Cerebellar nuclear complex (tissue), 1 donor: ENCODE measurements around the gene LAYN.

ENCODE experiments used
- DNase-seq, 2 experiments: peaks; one replicate each; lab custom pipeline; 2025; lab: John Stamatoyannopoulos, UW

LAYN gene

GRCh38 chr11:111562692-111563389, 22.3 kb downstream of the LAYN start:
- no peak for DNase-seq

GRCh38 chr11:111565114-111565720, 24.7 kb downstream of the LAYN start:
- DNase-seq = peak in 1 of 2 experiments; percentile 3

GRCh38 chr11:111566324-111566723, 25.8 kb downstream of the LAYN start:
- no peak for DNase-seq

- no peak for DNase-seq
Observed at GRCh38 chr11:111569476-111569875, 29.0 kb downstream of the LAYN start.

GRCh38 chr11:111570796-111571195, 30.3 kb downstream of the LAYN start:
- no peak for DNase-seq

- no peak for DNase-seq
Observed at GRCh38 chr11:111571829-111572501, 31.4 kb downstream of the LAYN start.

- no peak for DNase-seq
Observed at GRCh38 chr11:111572581-111572980, 32.1 kb downstream of the LAYN start.

GRCh38 chr11:111573821-111574249, 33.3 kb downstream of the LAYN start:
- DNase-seq = no peak

- no peak for DNase-seq
Observed at GRCh38 chr11:111574373-111575225, 34.1 kb downstream of the LAYN start.

- DNase-seq = no peak
Observed at GRCh38 chr11:111575740-111576139, 35.2 kb downstream of the LAYN start.

- DNase-seq = no peak
Observed at GRCh38 chr11:111577821-111578220, 37.3 kb downstream of the LAYN start.

- DNase-seq = no peak
Observed at GRCh38 chr11:111581341-111581740, 40.8 kb downstream of the LAYN start.

- no peak for DNase-seq
Observed at GRCh38 chr11:111582163-111582562, 41.6 kb downstream of the LAYN start.

GRCh38 chr11:111582881-111583280, 42.4 kb downstream of the LAYN start:
- DNase-seq = no peak

GRCh38 chr11:111585371-111585770, 44.9 kb downstream of the LAYN start:
- DNase-seq = no peak

- no peak for DNase-seq
Observed at GRCh38 chr11:111586388-111586831, 45.9 kb downstream of the LAYN start.

- no peak for DNase-seq
Observed at GRCh38 chr11:111589114-111589513, 48.6 kb downstream of the LAYN start.

- no peak for DNase-seq
Observed at GRCh38 chr11:111589886-111590499, 49.5 kb downstream of the LAYN start.

GRCh38 chr11:111591187-111591960, 50.9 kb downstream of the LAYN start:
- no peak for DNase-seq

GRCh38 chr11:111592491-111592890, 52.0 kb downstream of the LAYN start:
- no peak for DNase-seq

GRCh38 chr11:111596319-111596718, 55.8 kb downstream of the LAYN start:
- DNase-seq = no peak
